GM12878 (cell line): ENCODE measurements around the gene AP4B1. TPM values are rescaled to one million over a fixed set of nuclear protein-coding genes. Genes with fewer than 3 reads are reported as not detected.

Experiments used
- ATAC-seq: fragments of 200-7000 bp; cut with Tn5 transposase; 3 replicates; pipeline ENCODE4 v1.9.1; 2020; ENCODE audit warnings: mild to moderate bottlenecking, moderate library complexity
- BruUV-seq: library from RNA; stranded (reverse); fragments of 400-500 nt; replicated peaks from 2 replicates; lab custom pipeline; 2021; lab: Mats Ljungman, UMichigan
- CTCF ChIA-PET: fragments of 300-600 bp; sonication (Branson Sonifier 250); formaldehyde crosslinking; extraction: SDS; loops from one replicate; lab custom pipeline; 2021; ENCODE audit warnings: inconsistent platforms; lab: Yijun Ruan, JAX
- POLR2A ChIA-PET: fragments of 350-600 bp; formaldehyde crosslinking; extraction: SDS; loops from one replicate; lab custom pipeline; 2021; ENCODE audit warnings: inconsistent platforms; lab: Charles Lee
- RAD21 ChIA-PET: fragments of 300-600 bp; sonication (Branson Sonifier 250); formaldehyde crosslinking; loops from one replicate; lab custom pipeline; 2023; ENCODE audit warnings: antibody characterized with exemption; ENCODE audit not compliant: unreplicated experiment; lab: Charles Lee
- SMC1A ChIA-PET: fragments of 300-600 bp; sonication (Branson Sonifier 250); formaldehyde crosslinking; loops from one replicate; lab custom pipeline; 2023; ENCODE audit not compliant: unreplicated experiment, uncharacterized antibody; lab: Charles Lee
- DNase-seq: peaks from one replicate; pipeline ENCODE4 v3.0.0-alpha.2; 2011; ENCODE audit warnings: low read depth, low spot score
- FAIRE-seq: peaks from 3 replicates; lab custom pipeline; 2011; peaks lifted over from hg19 to GRCh38; lab: Jason Lieb, UNC
- H2AFZ ChIP-seq: 2 replicates; pipeline ENCODE4 v1.6.0; 2011; ENCODE audit warnings: low read depth, low read length, control low read depth; ENCODE audit not compliant: control insufficient read depth
- H3K27ac ChIP-seq: 2 replicates; pipeline ENCODE4 v1.5.1; 2011; ENCODE audit warnings: control low read depth; ENCODE audit not compliant: control insufficient read depth, insufficient read depth
- H3K27me3 ChIP-seq, 2 experiments: replicated peaks in 1 of 2; 2 replicates each; pipeline versions ENCODE4 v1.6.0 to v1.6.1; 2011; ENCODE audit warnings: low read length in 1 of 2; ENCODE audit not compliant: control insufficient read depth in 2 of 2, insufficient read depth in 2 of 2
- H3K36me3 ChIP-seq, 2 experiments: 2 replicates each; pipeline ENCODE4 v1.5.1; 2011; ENCODE audit warnings: low read length in 1 of 2; ENCODE audit not compliant: control insufficient read depth in 2 of 2, insufficient read depth in 2 of 2
- H3K4me1 ChIP-seq: 2 replicates; pipeline ENCODE4 v1.6.1; 2011; ENCODE audit warnings: mild to moderate bottlenecking, low read length, moderate library complexity, mixed read lengths; ENCODE audit not compliant: control insufficient read depth, insufficient read depth
- H3K4me2 ChIP-seq: 2 replicates; pipeline ENCODE4 v1.6.0; 2011; ENCODE audit warnings: control low read depth; ENCODE audit not compliant: control insufficient read depth, insufficient read depth
- H3K4me3 ChIP-seq: fragments of 200-600 bp; sonication (generic); 2 replicates; pipeline ENCODE4 v1.5.1; 2016
- H3K79me2 ChIP-seq: 2 replicates; pipeline ENCODE4 v1.6.0; 2011; ENCODE audit warnings: low read length; ENCODE audit not compliant: control insufficient read depth, insufficient read depth
- H3K9ac ChIP-seq: 2 replicates; pipeline ENCODE4 v1.8.0; 2011; ENCODE audit warnings: low read length, control low read depth, mixed read lengths; ENCODE audit not compliant: control insufficient read depth, insufficient read depth
- H3K9me3 ChIP-seq: replicated peaks from 3 replicates; pipeline ENCODE4 v1.5.1; 2011; ENCODE audit warnings: mild to moderate bottlenecking, low read length; ENCODE audit not compliant: control insufficient read depth, insufficient read depth
- H4K20me1 ChIP-seq: 2 replicates; pipeline ENCODE4 v1.6.0; 2011; ENCODE audit not compliant: control insufficient read depth, insufficient read depth
- ATF7 ChIP-seq: fragments of 450-650 bp; IDR thresholded peaks from 2 replicates; pipeline ENCODE4 v1.6.1; 2016; ENCODE audit warnings: low read depth, mild to moderate bottlenecking
- BMI1 ChIP-seq: fragments of 450-650 bp; IDR thresholded peaks from 2 replicates; pipeline ENCODE4 v1.6.1; 2016; ENCODE audit warnings: mild to moderate bottlenecking, moderate library complexity, borderline replicate concordance
- EP300 ChIP-seq, 2 experiments: fragments of 150-350 bp in 1 of 2; IDR thresholded peaks; 2 replicates each; pipeline ENCODE4 v1.6.1; 2011 to 2012; ENCODE audit warnings: low read depth in 2 of 2, low read length in 2 of 2, borderline replicate concordance in 1 of 2, improper control_type of control experiment in 1 of 2, inconsistent platforms in 1 of 2; ENCODE audit not compliant: control insufficient read depth in 1 of 2
- HDGF ChIP-seq: fragments of 450-650 bp; IDR thresholded peaks from 2 replicates; pipeline ENCODE4 v1.6.1; 2016; ENCODE audit warnings: antibody characterized with exemption
- IKZF2 ChIP-seq, 2 experiments: fragments of 450-650 bp; IDR thresholded peaks; 2 replicates each; pipeline ENCODE4 v1.6.1; 2017; ENCODE audit warnings: mild to moderate bottlenecking in 2 of 2, moderate library complexity in 2 of 2
- MAX ChIP-seq: IDR thresholded peaks from 2 replicates; pipeline ENCODE4 v1.6.1; 2012; ENCODE audit warnings: low read depth, low read length, improper control_type of control experiment
- NKRF ChIP-seq: fragments of 450-650 bp; conservative IDR thresholded peaks from 2 replicates; pipeline ENCODE4 v1.6.1; 2017; ENCODE audit warnings: mild to moderate bottlenecking, moderate library complexity
- NR2F1 ChIP-seq: fragments of 450-650 bp; conservative IDR thresholded peaks from 2 replicates; pipeline ENCODE4 v1.6.1; 2017; ENCODE audit warnings: mild to moderate bottlenecking
- PML ChIP-seq: IDR thresholded peaks from 2 replicates; pipeline ENCODE4 v1.6.1; 2012; ENCODE audit warnings: low read length, inconsistent platforms
- POLR2AphosphoS5 ChIP-seq: IDR thresholded peaks from 2 replicates; pipeline ENCODE4 v1.6.1; 2011; ENCODE audit warnings: mild to moderate bottlenecking, low read length, inconsistent platforms
- RELB ChIP-seq: fragments of 450-650 bp; IDR thresholded peaks from 2 replicates; pipeline ENCODE4 v1.6.1; 2017; ENCODE audit warnings: low read depth, mild to moderate bottlenecking, moderate library complexity
- RFX5 ChIP-seq: IDR thresholded peaks from 2 replicates; pipeline ENCODE4 v1.6.1; 2011; ENCODE audit warnings: low read depth, low read length, improper control_type of control experiment
- RUNX3 ChIP-seq: IDR thresholded peaks from 2 replicates; pipeline ENCODE4 v1.6.1; 2012; ENCODE audit warnings: low read length, inconsistent platforms
- SIN3A ChIP-seq: IDR thresholded peaks from 2 replicates; pipeline ENCODE4 v1.6.1; 2012; ENCODE audit warnings: low read depth, low read length, improper control_type of control experiment
- STAT3 ChIP-seq: IDR thresholded peaks from 2 replicates; pipeline ENCODE4 v1.6.1; 2011; ENCODE audit warnings: low read depth, low read length, improper control_type of control experiment
- WGBS: methylation state at CpG from one replicate; pipeline ENCODE4 v1.1.6; 2016; ENCODE audit warnings: low lambda C conversion rate; ENCODE audit not compliant: insufficient replicate concordance, insufficient coverage; ENCODE audit errors: missing lambda C conversion rate; 5-methylcytosine and 5-hydroxymethylcytosine counted together
- in situ Hi-C: fragments of 300-500 bp; cut with MboI; formaldehyde crosslinking; loops from 9 replicates; pipeline ENCODE4 v1.14.3; 2018; ENCODE audit warnings: mixed read lengths
- intact Hi-C: fragments of 100-400 bp; cut with micrococcal nuclease; formaldehyde crosslinking; loops from one replicate; pipeline ENCODE4 v1.14.2; 2022; ENCODE audit not compliant: unreplicated experiment
- polyA plus RNA-seq, 11 experiments: library from polyadenylated mRNA; depleted of rRNA in 4 of 11; unstranded in 6 of 11; stranded (reverse) in 5 of 11; fragments of >200 nt; fragmentation: Nextera tagmentation in 4 of 11; fragmentation: Illumina TruSeq in 1 of 11; extraction: Ambion mirVana in 4 of 11; extraction: Trizol in 1 of 11; gene quantifications; 1 replicate in 1 of 11; 2 replicates in 10 of 11; pipeline versions ENCODE4 v1.2.1 to v1.2.3, GENCODE V29; 2011 to 2016; ENCODE audit warnings: inconsistent platforms in 2 of 11, missing spikeins in 2 of 11, low read depth in 1 of 11
- total RNA-seq, 4 experiments: library from RNA; depleted of rRNA in 3 of 4; stranded (reverse); fragments of >200 nt in 3 of 4; fragmentation: Illumina TruSeq in 1 of 4; extraction: Trizol in 1 of 4; gene quantifications; 2 replicates each; pipeline versions ENCODE4 v1.2.1 to v1.2.3, GENCODE V29; 2013 to 2021

AP4B1 gene
- total and polyA plus RNA-seq, 10 of the 15 experiments (the other 5 are each of a cell fraction or from before 2014, with no cell fraction given) = 27.2 to 61.0 (median 33.0) TPM

- in situ Hi-C loops (no loop called here), intact Hi-C loops (loop anchor here (5.0 kb wide), 1 partner anchor 93 kb away; no protein-coding TSS in a partner anchor)
- 0% methylated on average over 8 of the region's 8 CpGs for WGBS
- no peaks in the 10 kb centered on the region for H3K36me3 ChIP-seq
- H3K4me2 ChIP-seq = peak overlapping the region; percentile 64
- H3K4me1 ChIP-seq = peaks cover 4% of the 10 kb centered on the region
- ChIA-PET POLR2A (interaction anchor here (0.6 to 5.4 kb wide), 24 partner anchors 9 to 890 kb away, joined by 3 to 65 read pairs (median 4); partner anchors contain the start of genes AP4B1, DCLRE1B and RSBN1), RAD21 (interaction anchor here (0.8 to 4.9 kb wide), 19 partner anchors 10 to 119 kb away, joined by 3 to 46 read pairs (median 8); partner anchors contain the start of genes AP4B1, DCLRE1B, OLFML3 and RSBN1), SMC1A (interaction anchor here (0.6 to 11.9 kb wide), 26 partner anchors 10 to 145 kb away, joined by 3 to 103 read pairs (median 6); partner anchors contain the start of genes AP4B1, DCLRE1B, OLFML3 and RSBN1)
- H3K9ac ChIP-seq = peak overlapping the region; percentile 84
- peak overlapping the region; percentile 97 for H3K27ac ChIP-seq
- FAIRE-seq (no peak), ATAC-seq (peak; percentile 65)
- no peaks in the 10 kb centered on the region for H4K20me1 ChIP-seq
- no peaks in the 10 kb centered on the region; the same call in 2 of the 3 replicates for H3K9me3 ChIP-seq
- H3K4me3 ChIP-seq = peak overlapping the region; percentile 78
- H2AFZ ChIP-seq = peak overlapping the region; percentile 67
- TF ChIP-seq IKZF2 (IDR thresholded peaks at IDR 0.05) (peak; percentile 67 to 75; a peak in 3 of 4 replicates), PML (no peak), BMI1 (0 out of 2 replicates have a peak, but pooled peaks have one; percentile 29), STAT3 (0 out of 2 replicates have a peak, but pooled peaks have one; percentile 54), RUNX3 (0 out of 2 replicates have a peak, but pooled peaks have one; percentile 23), HDGF (no peak), EP300 (IDR thresholded peaks at IDR 0.05; ENCODE audit: borderline replicate concordance in 1 of 2, control insufficient read depth in 1 of 2, low read depth in 2 of 2, low read length in 2 of 2) (peak; percentile 21 to 42; a peak in 1 of 4 replicates), POLR2AphosphoS5 (0 out of 2 replicates have a peak, but pooled peaks have one; percentile 3), ATF7 (peak; percentile 28; the same call in 1 of the 2 replicates), RFX5 (0 out of 2 replicates have a peak, but pooled peaks have one; percentile 58), NR2F1 (no peak), RELB (peak; percentile 81; the same call in 1 of the 2 replicates), SIN3A (peak; percentile 58; the same call in 1 of the 2 replicates), NKRF (no peak; the same call in none of the 2 replicates), MAX (peak; percentile 27; the same call in 1 of the 2 replicates)
- TF ChIP-seq, all 136 proteins: peak for 11
- CTCF ChIA-PET = interaction anchor here (0.5 to 6.1 kb wide), 22 partner anchors 10 to 580 kb away, joined by 3 to 44 read pairs (median 6); partner anchors contain the start of genes AP4B1, DCLRE1B and OLFML3
- Histone ChIP-seq H3K27me3 (no peaks in the 10 kb centered on the region), H3K79me2 (peaks cover 62% of the 10 kb centered on the region)
- BruUV-seq = no TSS peak
- no peak for DNase-seq
Observed at GRCh38 chr1:113930499-113931161, 26.0 kb upstream of the AP4B1 start.
